HepG2 (cell line): ENCODE results near the gene RBPMS2. TPM values are rescaled to one million over a fixed set of nuclear protein-coding genes. Genes with fewer than 3 reads are reported as not detected.

ENCODE experiments used
- ATF7-NPFF ChIP-seq: sonication (generic); formaldehyde crosslinking; IDR thresholded peaks from 2 replicates; pipeline ENCODE4 v1.8.1; 2023; ENCODE audit warnings: mild to moderate bottlenecking, low read depth, missing genetic modification reagents, moderate library complexity
- CENPX ChIP-seq: sonication (generic); formaldehyde crosslinking; IDR thresholded peaks from 2 replicates; pipeline ENCODE4 v1.9.0; 2021; ENCODE audit warnings: mild to moderate bottlenecking, missing genetic modification reagents, moderate library complexity
- CHCHD3 ChIP-seq: sonication (generic); formaldehyde crosslinking; IDR thresholded peaks from 2 replicates; pipeline ENCODE4 v1.8.0; 2022; ENCODE audit warnings: mild to moderate bottlenecking, missing genetic modification reagents, moderate library complexity
- EP300 ChIP-seq, 3 experiments: sonication (generic) in 1 of 3; formaldehyde crosslinking in 1 of 3; IDR thresholded peaks; 2 replicates each; pipeline versions ENCODE4 v1.5.1 to v1.6.1; 2011 to 2020; ENCODE audit warnings: low read depth in 2 of 3, low read length in 2 of 3, borderline replicate concordance in 1 of 3, improper control_type of control experiment in 1 of 3, mild to moderate bottlenecking in 1 of 3, missing genetic modification reagents in 1 of 3, moderate library complexity in 1 of 3
- ESRRA ChIP-seq: sonication (generic); formaldehyde crosslinking; IDR thresholded peaks from 2 replicates; pipeline ENCODE4 v1.5.1; 2020; ENCODE audit warnings: mild to moderate bottlenecking, low read depth, missing genetic modification reagents
- FOXA1 ChIP-seq, 2 experiments: fragments of 450-650 bp in 1 of 2; sonication (generic) in 1 of 2; formaldehyde crosslinking in 1 of 2; IDR thresholded peaks; 2 replicates each; pipeline versions ENCODE4 v1.4.0 to v1.6.1; 2016 to 2020; ENCODE audit warnings: missing genetic modification reagents in 1 of 2
- FOXK1 ChIP-seq: sonication (generic); formaldehyde crosslinking; IDR thresholded peaks from 2 replicates; pipeline ENCODE4 v1.4.0; 2020; ENCODE audit warnings: low read depth, missing genetic modification reagents, borderline replicate concordance
- IRF2 ChIP-seq: IDR thresholded peaks from 2 replicates; pipeline ENCODE4 v1.6.1; 2018; ENCODE audit warnings: missing genetic modification reagents, missing compliant biosample characterization
- KLF12 ChIP-seq: sonication (generic); formaldehyde crosslinking; IDR thresholded peaks from 2 replicates; pipeline ENCODE4 v1.4.0; 2020; ENCODE audit warnings: missing genetic modification reagents, borderline replicate concordance
- MBD4 ChIP-seq: IDR thresholded peaks from 2 replicates; pipeline ENCODE4 v1.6.1; 2012; ENCODE audit warnings: low read length, inconsistent platforms, borderline replicate concordance
- NFIB ChIP-seq: sonication (generic); formaldehyde crosslinking; IDR thresholded peaks from 2 replicates; pipeline ENCODE4 v1.9.0; 2021; ENCODE audit warnings: missing genetic modification reagents, mild to moderate bottlenecking, borderline replicate concordance
- NR2F1 ChIP-seq, 2 experiments: fragments of 450-650 bp in 1 of 2; formaldehyde crosslinking in 1 of 2; IDR thresholded peaks; 2 replicates each; pipeline versions ENCODE4 v1.5.0 to v1.6.1; 2016 to 2020; ENCODE audit warnings: mild to moderate bottlenecking in 1 of 2, missing compliant biosample characterization in 1 of 2, missing genetic modification reagents in 1 of 2, moderate library complexity in 1 of 2
- POGZ ChIP-seq: sonication (generic); formaldehyde crosslinking; IDR thresholded peaks from 2 replicates; pipeline ENCODE4 v1.4.0; 2020; ENCODE audit warnings: mild to moderate bottlenecking, missing genetic modification reagents
- POLR2G ChIP-seq: fragments of 200-400 bp; formaldehyde crosslinking; IDR thresholded peaks from 2 replicates; pipeline ENCODE4 v1.6.1; 2018; ENCODE audit warnings: mild to moderate bottlenecking, low read depth, low read length, moderate library complexity
- SNAPC2 ChIP-seq: sonication (generic); formaldehyde crosslinking; IDR thresholded peaks from 2 replicates; pipeline ENCODE4 v1.8.1; 2022; ENCODE audit warnings: mild to moderate bottlenecking, missing genetic modification reagents
- SOX5 ChIP-seq: IDR thresholded peaks from 2 replicates; pipeline ENCODE4 v1.6.1; 2016; ENCODE audit warnings: borderline replicate concordance
- SUZ12 ChIP-seq: fragments of 150-350 bp; IDR thresholded peaks from 2 replicates; pipeline ENCODE4 v1.6.1; 2014; ENCODE audit warnings: low read depth, low read length
- TBX3 ChIP-seq: fragments of 450-650 bp; IDR thresholded peaks from 2 replicates; pipeline ENCODE4 v1.6.1; 2017; ENCODE audit warnings: antibody characterized with exemption, mild to moderate bottlenecking, inconsistent platforms, borderline replicate concordance
- ZBTB42 ChIP-seq: sonication (generic); formaldehyde crosslinking; IDR thresholded peaks from 2 replicates; pipeline ENCODE4 v1.5.0; 2020; ENCODE audit warnings: mild to moderate bottlenecking, missing genetic modification reagents
- ZFX ChIP-seq: sonication (generic); formaldehyde crosslinking; IDR thresholded peaks from 2 replicates; pipeline ENCODE4 v1.4.0; 2020; ENCODE audit warnings: mild to moderate bottlenecking, low read depth, missing genetic modification reagents, moderate library complexity
- ZFY ChIP-seq: sonication (generic); formaldehyde crosslinking; IDR thresholded peaks from 2 replicates; pipeline ENCODE4 v1.4.0; 2020; ENCODE audit warnings: missing genetic modification reagents
- ZKSCAN8 ChIP-seq: IDR thresholded peaks from 2 replicates; pipeline ENCODE4 v1.6.1; 2016; ENCODE audit warnings: borderline replicate concordance, missing genetic modification reagents, missing compliant biosample characterization
- ZMYM4 ChIP-seq: sonication (generic); formaldehyde crosslinking; IDR thresholded peaks from 2 replicates; pipeline ENCODE4 v1.8.1; 2023; ENCODE audit warnings: mild to moderate bottlenecking, missing genetic modification reagents
- ZNF329 ChIP-seq: sonication (generic); formaldehyde crosslinking; IDR thresholded peaks from 2 replicates; pipeline ENCODE4 v1.9.0; 2021; ENCODE audit warnings: low read depth, mild to moderate bottlenecking, missing genetic modification reagents
- ZNF460 ChIP-seq: sonication (generic); formaldehyde crosslinking; IDR thresholded peaks from 2 replicates; pipeline ENCODE4 v1.5.1; 2020; ENCODE audit warnings: missing genetic modification reagents, mild to moderate bottlenecking, borderline replicate concordance
- ZNF501 ChIP-seq: sonication (generic); formaldehyde crosslinking; IDR thresholded peaks from 2 replicates; pipeline ENCODE4 v1.5.1; 2020; ENCODE audit warnings: mild to moderate bottlenecking, moderate library complexity, missing genetic modification reagents
- ZNF615 ChIP-seq: sonication (generic); formaldehyde crosslinking; IDR thresholded peaks from 2 replicates; pipeline ENCODE4 v1.5.0; 2020; ENCODE audit warnings: mild to moderate bottlenecking, missing genetic modification reagents, borderline replicate concordance
- ZNF749 ChIP-seq: sonication (generic); formaldehyde crosslinking; IDR thresholded peaks from 2 replicates; pipeline ENCODE4 v1.8.0; 2022; ENCODE audit warnings: mild to moderate bottlenecking, missing genetic modification reagents, moderate library complexity, borderline replicate concordance
- ZNF766 ChIP-seq: sonication (generic); formaldehyde crosslinking; IDR thresholded peaks from 2 replicates; pipeline ENCODE4 v1.5.0; 2020; ENCODE audit warnings: missing genetic modification reagents, borderline replicate concordance
- ZNF768 ChIP-seq: sonication (generic); formaldehyde crosslinking; IDR thresholded peaks from 2 replicates; pipeline ENCODE4 v1.4.0; 2020; ENCODE audit warnings: missing genetic modification reagents
- polyA plus RNA-seq, 8 experiments: library from polyadenylated mRNA; depleted of rRNA in 3 of 8; stranded (reverse) in 7 of 8; unstranded in 1 of 8; fragments of >200 nt; fragmentation: Illumina TruSeq in 4 of 8; extraction: Trizol in 4 of 8; gene quantifications; 2 replicates each; pipeline versions ENCODE4 v1.2.1 to v1.2.3, GENCODE V29; 2011 to 2016; ENCODE audit warnings: low read depth in 4 of 8, missing spikeins in 1 of 8, mixed read lengths in 1 of 8; ENCODE audit not compliant: insufficient read depth in 1 of 8
- total RNA-seq, 5 experiments: library from RNA; depleted of rRNA; stranded (reverse); fragments of >200 nt; fragmentation: Illumina TruSeq; extraction: Trizol; gene quantifications; 2 replicates each; pipeline ENCODE4 v1.2.3, GENCODE V29; 2016; ENCODE audit warnings: low read depth in 1 of 5

Gene RBPMS2
- total and polyA plus RNA-seq, 2 of the 13 experiments (the other 11 are each of a cell fraction or from before 2014, with no cell fraction given): 0.08 TPM; not detected in 1

GRCh38 chr15:64702816-64703631 lies 72.4 kb downstream of the RBPMS2 start (continued):
- TF ChIP-seq TBX3: no peak
- peak; percentile 53; the same call in 1 of the 2 replicates for TF ChIP-seq ZNF768 (CRISPR knock-in tag)
- TF ChIP-seq ZNF749 (CRISPR knock-in tag): 0 out of 2 replicates have a peak, but pooled peaks have one; percentile 59
- peak; percentile 16; the same call in 1 of the 2 replicates for TF ChIP-seq ZNF766
- TF ChIP-seq POLR2G: peak; percentile 97
- TF ChIP-seq MBD4: no peak
- TF ChIP-seq ZNF329: peak; percentile 58; the same call in 1 of the 2 replicates
- TF ChIP-seq CENPX (CRISPR knock-in tag): no peak
- TF ChIP-seq ZFY (CRISPR knock-in tag): peak; percentile 82
- peak; percentile 37; the same call in 1 of the 2 replicates for TF ChIP-seq SUZ12
- peak; percentile 22; the same call in 1 of the 2 replicates for TF ChIP-seq ZBTB42 (CRISPR knock-in tag)
- peak; percentile 100 for TF ChIP-seq SNAPC2 (CRISPR knock-in tag)
- peak; percentile 88 for TF ChIP-seq ZMYM4 (CRISPR knock-in tag)
- TF ChIP-seq POGZ: peak; percentile 92
- no peak for TF ChIP-seq FOXA1 (IDR thresholded peaks at IDR 0.05)
- TF ChIP-seq FOXA1 (CRISPR knock-in tag; IDR thresholded peaks at IDR 0.05): 0 out of 2 replicates have a peak, but pooled peaks have one; percentile 10
- peak; percentile 54; the same call in 1 of the 2 replicates for TF ChIP-seq SOX5 (CRISPR knock-in tag)
- TF ChIP-seq CHCHD3: 0 out of 2 replicates have a peak, but pooled peaks have one; percentile 62
- TF ChIP-seq ZKSCAN8 (CRISPR knock-in tag): peak; percentile 61; the same call in 1 of the 2 replicates
- TF ChIP-seq ATF7-NPFF (CRISPR knock-in tag): peak; percentile 47; the same call in 1 of the 2 replicates
- TF ChIP-seq ESRRA (CRISPR knock-in tag): 0 out of 2 replicates have a peak, but pooled peaks have one; percentile 41
- TF ChIP-seq FOXK1 (CRISPR knock-in tag): peak; percentile 75; the same call in 1 of the 2 replicates
- TF ChIP-seq NR2F1 (CRISPR knock-in tag; IDR thresholded peaks at IDR 0.05): 0 out of 4 replicates have a peak, but pooled peaks of 1 of the 2 experiments have one; percentile 10
- TF ChIP-seq ZNF615 (CRISPR knock-in tag): no peak
- no peak; a peak in 1 of 4 replicates for TF ChIP-seq EP300 (IDR thresholded peaks at IDR 0.05; ENCODE audit: low read depth in 2 of 2, low read length in 2 of 2)
- TF ChIP-seq EP300 (CRISPR knock-in tag; IDR thresholded peaks at IDR 0.05; ENCODE audit: borderline replicate concordance): no peak
- peak; percentile 89 for TF ChIP-seq ZFX
- peak; percentile 31; the same call in 1 of the 2 replicates for TF ChIP-seq KLF12 (CRISPR knock-in tag)
- TF ChIP-seq IRF2: peak; percentile 66; the same call in 1 of the 2 replicates
- no peak for TF ChIP-seq NFIB
- peak; percentile 78 for TF ChIP-seq ZNF501 (CRISPR knock-in tag)
- no peak for TF ChIP-seq ZNF460 (CRISPR knock-in tag)
